ENCODE results near the gene FJX1.

Gene FJX1

GRCh38 chr11:35623621-35624168, 5.4 kb downstream of the FJX1 start:
- H3K27me3 ChIP-seq (ENCODE audit: control insufficient read depth, insufficient read depth, low read length): peaks cover 28% of the 10 kb centered on the region
- no peaks in the 10 kb centered on the region for H3K4me1 ChIP-seq (ENCODE audit: control insufficient read depth, insufficient read depth, low read length)
- H3K9ac ChIP-seq (ENCODE audit: low read depth, low read length): no peak overlapping the region
- H3K36me3 ChIP-seq (ENCODE audit: control insufficient read depth, insufficient read depth, low read length): no peaks in the 10 kb centered on the region
- no peaks in the 10 kb centered on the region for H3K9me3 ChIP-seq (ENCODE audit: control insufficient read depth, insufficient read depth, low read length)
- H3K4me3 ChIP-seq (ENCODE audit: low read depth, low read length): no peak overlapping the region

- H3K36me3 ChIP-seq (ENCODE audit: control insufficient read depth, insufficient read depth, low read length): no peaks in the 10 kb centered on the region
- H3K4me3 ChIP-seq (ENCODE audit: low read depth, low read length): no peak overlapping the region
- H3K27me3 ChIP-seq (ENCODE audit: control insufficient read depth, insufficient read depth, low read length): peaks cover 25% of the 10 kb centered on the region
- no peaks in the 10 kb centered on the region for H3K4me1 ChIP-seq (ENCODE audit: control insufficient read depth, insufficient read depth, low read length)
- no peaks in the 10 kb centered on the region for H3K9me3 ChIP-seq (ENCODE audit: control insufficient read depth, insufficient read depth, low read length)
- no peak overlapping the region for H3K9ac ChIP-seq (ENCODE audit: low read depth, low read length)
These were observed 6.1 kb downstream of the FJX1 start for GRCh38 chr11:35624316-35624715.

DNA sequence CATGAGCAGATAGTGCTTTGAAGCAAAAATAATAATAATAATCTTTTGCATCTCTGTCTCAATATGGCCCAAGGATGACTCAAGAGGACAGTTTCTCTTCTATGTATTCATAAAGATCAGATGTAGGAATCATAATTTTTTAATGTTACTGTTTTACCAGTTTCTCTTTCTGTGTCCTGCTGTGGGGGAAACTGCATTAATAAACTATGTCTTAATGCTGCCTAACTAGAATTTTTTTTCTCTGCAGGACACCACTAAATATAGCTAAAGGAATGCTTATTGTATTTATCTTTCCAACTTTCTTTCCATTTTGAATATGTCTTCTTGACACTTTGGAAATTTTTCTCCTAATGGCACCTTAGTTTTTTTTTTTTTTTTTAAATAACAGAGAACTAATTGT, 6.5 kb downstream of the FJX1 start:
- Histone ChIP-seq H3K9ac (ENCODE audit: low read depth, low read length) (no peak overlapping the region), H3K27me3 (ENCODE audit: control insufficient read depth, insufficient read depth, low read length) (peaks cover 21% of the 10 kb centered on the region), H3K4me1 (ENCODE audit: control insufficient read depth, insufficient read depth, low read length) (no peaks in the 10 kb centered on the region), H3K4me3 (ENCODE audit: low read depth, low read length) (no peak overlapping the region), H3K9me3 (ENCODE audit: control insufficient read depth, insufficient read depth, low read length) (no peaks in the 10 kb centered on the region), H3K36me3 (ENCODE audit: control insufficient read depth, insufficient read depth, low read length) (no peaks in the 10 kb centered on the region)

DNA sequence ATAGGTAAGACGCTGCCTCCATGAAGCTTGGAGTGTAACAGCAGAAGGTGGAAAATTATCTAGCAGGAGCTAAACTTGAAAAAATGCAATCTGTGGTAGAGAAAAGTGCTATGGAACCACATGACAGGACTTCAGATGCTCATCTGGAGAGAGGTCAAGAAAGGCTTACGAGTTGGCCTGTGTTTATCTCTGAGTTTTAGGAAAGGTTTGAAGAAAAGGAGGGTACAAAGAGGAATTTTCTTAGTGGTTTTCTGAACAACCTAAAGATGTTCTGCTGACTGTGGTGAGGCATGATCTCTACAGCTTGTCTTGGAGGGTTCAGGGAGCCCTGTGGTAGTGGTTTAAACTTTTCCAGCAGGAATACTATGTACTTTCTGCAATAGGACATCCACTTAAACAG, 8.2 kb downstream of the FJX1 start:
- no peaks in the 10 kb centered on the region for H3K9me3 ChIP-seq (ENCODE audit: control insufficient read depth, insufficient read depth, low read length)
- no peaks in the 10 kb centered on the region for H3K36me3 ChIP-seq (ENCODE audit: control insufficient read depth, insufficient read depth, low read length)
- no peak overlapping the region for H3K9ac ChIP-seq (ENCODE audit: low read depth, low read length)
- H3K4me1 ChIP-seq (ENCODE audit: control insufficient read depth, insufficient read depth, low read length): no peaks in the 10 kb centered on the region
- peaks cover 4% of the 10 kb centered on the region for H3K27me3 ChIP-seq (ENCODE audit: control insufficient read depth, insufficient read depth, low read length)
- no peak overlapping the region for H3K4me3 ChIP-seq (ENCODE audit: low read depth, low read length)

DNA sequence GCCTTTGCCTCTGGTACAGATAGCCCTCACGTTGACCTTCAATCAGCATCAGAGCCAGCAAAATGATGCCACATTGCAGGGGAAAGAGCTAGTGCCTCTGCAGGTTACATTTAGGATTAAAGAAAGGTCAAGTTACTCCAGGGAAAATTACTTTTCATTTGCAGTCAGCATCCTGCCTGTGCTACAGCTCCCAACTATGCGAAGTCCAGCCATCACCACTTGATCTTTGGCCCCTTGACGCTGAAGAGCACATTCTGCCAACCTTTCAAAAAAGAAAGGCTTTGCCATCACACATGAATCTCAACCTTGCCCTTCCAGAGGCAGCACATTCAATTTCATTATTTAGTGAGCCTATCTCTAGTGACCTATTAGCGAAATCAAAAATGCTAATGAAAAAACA, 11.3 kb downstream of the FJX1 start:
- Histone ChIP-seq H3K27me3 (ENCODE audit: control insufficient read depth, insufficient read depth, low read length) (no peaks in the 10 kb centered on the region), H3K4me3 (ENCODE audit: low read depth, low read length) (no peak overlapping the region), H3K36me3 (ENCODE audit: control insufficient read depth, insufficient read depth, low read length) (no peaks in the 10 kb centered on the region), H3K4me1 (ENCODE audit: control insufficient read depth, insufficient read depth, low read length) (no peaks in the 10 kb centered on the region), H3K9me3 (ENCODE audit: control insufficient read depth, insufficient read depth, low read length) (no peaks in the 10 kb centered on the region), H3K9ac (ENCODE audit: low read depth, low read length) (no peak overlapping the region)

DNA sequence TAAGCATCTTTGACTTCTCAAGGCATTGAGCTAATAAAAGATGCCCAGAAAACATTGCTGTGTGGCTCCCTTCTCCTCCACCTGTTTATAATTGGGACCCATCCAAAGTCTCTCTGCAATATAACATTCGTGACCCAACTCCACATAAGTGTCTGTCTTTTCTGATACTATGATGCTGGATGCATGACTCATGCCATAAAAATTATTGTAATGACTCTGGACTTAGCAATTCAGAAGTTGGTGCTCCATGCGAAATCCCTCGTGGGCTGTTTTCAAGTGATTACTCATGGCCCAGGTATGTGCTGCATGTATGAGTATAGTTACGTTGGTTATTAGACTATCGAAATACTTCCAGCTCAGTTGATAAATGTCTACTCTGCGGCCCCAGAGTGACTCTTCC, 11.7 kb downstream of the FJX1 start:
- Histone ChIP-seq H3K9me3 (ENCODE audit: control insufficient read depth, insufficient read depth, low read length) (no peaks in the 10 kb centered on the region), H3K9ac (ENCODE audit: low read depth, low read length) (no peak overlapping the region), H3K4me3 (ENCODE audit: low read depth, low read length) (no peak overlapping the region), H3K36me3 (ENCODE audit: control insufficient read depth, insufficient read depth, low read length) (no peaks in the 10 kb centered on the region), H3K27me3 (ENCODE audit: control insufficient read depth, insufficient read depth, low read length) (no peaks in the 10 kb centered on the region), H3K4me1 (ENCODE audit: control insufficient read depth, insufficient read depth, low read length) (no peaks in the 10 kb centered on the region)

DNA sequence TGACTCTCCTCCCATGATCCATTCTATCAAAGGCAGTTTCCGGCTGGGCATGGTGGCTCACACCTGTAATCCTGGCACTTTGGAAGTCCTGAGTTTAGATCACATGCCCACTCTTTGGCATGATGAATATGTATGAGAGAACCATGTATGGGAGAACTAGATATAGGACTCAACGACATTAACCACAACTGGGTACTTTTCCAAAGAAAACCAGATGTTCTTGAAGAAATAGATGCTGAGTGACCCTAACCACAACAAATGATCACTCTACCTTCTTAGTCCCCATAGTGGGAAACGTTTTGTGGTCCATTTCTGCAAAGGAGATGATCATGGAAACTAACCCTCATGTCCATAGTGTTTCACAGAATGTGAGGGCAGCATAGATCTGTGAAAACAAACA, 13.6 kb downstream of the FJX1 start:
- no peaks in the 10 kb centered on the region for H3K9me3 ChIP-seq (ENCODE audit: control insufficient read depth, insufficient read depth, low read length)
- no peaks in the 10 kb centered on the region for H3K4me1 ChIP-seq (ENCODE audit: control insufficient read depth, insufficient read depth, low read length)
- H3K27me3 ChIP-seq (ENCODE audit: control insufficient read depth, insufficient read depth, low read length): no peaks in the 10 kb centered on the region
- no peaks in the 10 kb centered on the region for H3K36me3 ChIP-seq (ENCODE audit: control insufficient read depth, insufficient read depth, low read length)
- H3K4me3 ChIP-seq (ENCODE audit: low read depth, low read length): no peak overlapping the region
- no peak overlapping the region for H3K9ac ChIP-seq (ENCODE audit: low read depth, low read length)

DNA sequence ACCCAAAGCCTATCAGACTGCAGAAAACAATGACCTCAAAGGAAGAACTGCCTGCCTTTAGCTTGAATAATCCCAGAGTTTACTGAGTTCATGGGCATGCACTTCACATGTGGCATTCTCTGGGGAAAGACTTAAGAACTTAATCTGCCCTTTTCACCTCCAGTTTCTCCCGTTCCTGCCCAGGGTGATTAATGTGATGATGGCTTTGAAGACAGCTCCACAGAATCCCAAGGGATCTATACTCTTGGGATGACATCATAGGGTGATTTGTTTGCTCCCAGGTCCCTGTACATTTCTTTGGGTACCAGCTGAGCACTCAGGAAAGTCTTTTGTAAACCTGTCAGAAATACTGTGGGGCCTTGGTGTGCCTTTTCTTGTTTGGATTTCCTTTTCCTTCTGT, 14.0 kb downstream of the FJX1 start:
- Histone ChIP-seq H3K4me3 (ENCODE audit: low read depth, low read length) (no peak overlapping the region), H3K9me3 (ENCODE audit: control insufficient read depth, insufficient read depth, low read length) (no peaks in the 10 kb centered on the region), H3K36me3 (ENCODE audit: control insufficient read depth, insufficient read depth, low read length) (no peaks in the 10 kb centered on the region), H3K4me1 (ENCODE audit: control insufficient read depth, insufficient read depth, low read length) (no peaks in the 10 kb centered on the region), H3K27me3 (ENCODE audit: control insufficient read depth, insufficient read depth, low read length) (no peaks in the 10 kb centered on the region), H3K9ac (ENCODE audit: low read depth, low read length) (no peak overlapping the region)

GRCh38 chr11:35633827-35634423, 15.7 kb downstream of the FJX1 start:
- Histone ChIP-seq H3K9ac (ENCODE audit: low read depth, low read length) (no peak overlapping the region), H3K4me3 (ENCODE audit: low read depth, low read length) (no peak overlapping the region), H3K4me1 (ENCODE audit: control insufficient read depth, insufficient read depth, low read length) (no peaks in the 10 kb centered on the region), H3K36me3 (ENCODE audit: control insufficient read depth, insufficient read depth, low read length) (no peaks in the 10 kb centered on the region), H3K9me3 (ENCODE audit: control insufficient read depth, insufficient read depth, low read length) (no peaks in the 10 kb centered on the region), H3K27me3 (ENCODE audit: control insufficient read depth, insufficient read depth, low read length) (no peaks in the 10 kb centered on the region)

DNA sequence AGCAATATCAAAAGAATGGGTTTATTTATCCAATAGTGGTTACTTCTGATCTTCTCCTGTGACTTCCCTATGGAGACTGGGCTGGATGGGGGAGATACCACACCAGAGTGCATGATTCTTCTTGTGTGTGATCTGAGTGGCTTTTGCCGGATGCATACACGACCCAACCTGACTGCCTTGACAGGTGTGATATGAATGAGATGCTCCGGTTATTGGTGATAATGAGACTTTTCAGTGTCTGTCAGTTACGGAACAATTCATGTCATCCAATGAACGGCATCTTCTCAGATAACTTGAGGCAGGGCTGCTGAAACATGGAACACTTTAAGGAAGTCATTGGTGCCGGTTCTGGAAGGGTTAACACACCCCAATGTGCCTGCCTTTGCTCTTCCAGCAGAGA, 17.7 kb downstream of the FJX1 start:
- no peaks in the 10 kb centered on the region for H3K9me3 ChIP-seq (ENCODE audit: control insufficient read depth, insufficient read depth, low read length)
- H3K4me3 ChIP-seq (ENCODE audit: low read depth, low read length): no peak overlapping the region
- H3K27me3 ChIP-seq (ENCODE audit: control insufficient read depth, insufficient read depth, low read length): no peaks in the 10 kb centered on the region
- no peak overlapping the region for H3K9ac ChIP-seq (ENCODE audit: low read depth, low read length)
- no peaks in the 10 kb centered on the region for H3K36me3 ChIP-seq (ENCODE audit: control insufficient read depth, insufficient read depth, low read length)
- H3K4me1 ChIP-seq (ENCODE audit: control insufficient read depth, insufficient read depth, low read length): peaks cover 4% of the 10 kb centered on the region

DNA sequence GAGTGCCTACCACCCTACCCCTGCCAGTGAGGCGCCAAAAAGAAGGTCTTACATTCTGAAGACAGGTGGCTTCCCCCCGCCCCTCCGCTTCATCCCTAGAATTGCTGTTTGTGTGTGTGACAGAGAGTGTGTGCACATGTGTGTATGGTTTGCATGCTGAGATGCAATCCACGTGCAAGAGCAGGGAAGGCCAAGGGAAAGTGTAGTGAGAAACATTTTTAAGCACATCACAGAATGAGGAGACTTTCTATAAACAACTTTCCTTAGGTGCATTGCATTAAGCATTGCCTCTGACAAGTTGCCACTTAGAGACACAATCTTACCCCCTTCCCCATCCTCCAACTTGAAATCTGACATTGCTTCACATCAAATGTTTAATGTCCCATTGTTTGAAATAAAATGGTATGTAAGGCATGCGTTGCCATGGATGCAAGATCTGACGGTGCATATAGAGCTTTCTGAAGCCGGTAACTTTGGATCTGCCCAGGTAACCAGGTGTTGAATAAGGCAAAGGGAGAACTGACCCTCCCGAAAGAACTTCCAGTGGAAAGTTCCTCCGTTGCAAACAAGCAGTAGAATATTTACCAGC, 21.4 kb downstream of the FJX1 start:
- H3K27me3 ChIP-seq (ENCODE audit: control insufficient read depth, insufficient read depth, low read length): no peaks in the 10 kb centered on the region
- H3K36me3 ChIP-seq (ENCODE audit: control insufficient read depth, insufficient read depth, low read length): no peaks in the 10 kb centered on the region
- H3K9ac ChIP-seq (ENCODE audit: low read depth, low read length): no peak overlapping the region
- no peaks in the 10 kb centered on the region for H3K9me3 ChIP-seq (ENCODE audit: control insufficient read depth, insufficient read depth, low read length)
- no peak overlapping the region for H3K4me3 ChIP-seq (ENCODE audit: low read depth, low read length)
- H3K4me1 ChIP-seq (ENCODE audit: control insufficient read depth, insufficient read depth, low read length): peaks cover 4% of the 10 kb centered on the region

DNA sequence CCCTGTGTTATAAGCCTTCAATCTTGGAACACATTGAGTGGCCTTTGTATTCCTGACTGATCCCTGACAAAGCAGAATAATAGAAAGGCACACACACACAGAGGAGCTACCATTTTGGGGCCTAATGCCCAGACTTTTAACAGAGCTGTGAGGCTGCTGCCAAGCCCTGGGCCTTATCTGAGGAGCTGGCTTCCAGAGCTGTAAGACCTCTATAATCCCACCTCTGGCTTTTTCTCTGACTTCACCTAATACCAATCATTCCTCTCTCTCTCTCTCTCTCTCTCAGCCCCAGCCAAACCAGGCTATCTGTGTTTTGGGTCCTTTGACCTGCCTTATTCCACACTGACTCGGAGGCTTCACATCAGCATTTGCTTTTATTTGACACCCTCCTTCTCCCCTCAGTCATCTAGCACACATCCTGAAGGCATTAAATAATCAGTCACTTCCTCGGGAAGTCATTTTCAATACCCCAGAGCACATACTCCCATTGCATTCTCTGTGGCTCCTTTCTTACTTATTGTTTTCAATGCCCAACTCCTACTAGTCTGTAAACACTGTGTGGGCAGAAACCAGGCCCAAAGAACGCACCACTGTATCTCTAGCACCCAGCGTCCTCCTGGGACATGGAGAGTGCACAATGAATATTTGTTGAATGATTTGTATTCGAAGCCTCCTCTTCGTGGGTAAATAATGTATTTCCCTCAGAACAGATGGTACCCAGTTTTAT, 23.1 kb downstream of the FJX1 start:
- H3K36me3 ChIP-seq (ENCODE audit: control insufficient read depth, insufficient read depth, low read length): no peaks in the 10 kb centered on the region

More for the DNA sequence above, 23.1 kb downstream of the FJX1 start:
- H3K9ac ChIP-seq (ENCODE audit: low read depth, low read length): no peak overlapping the region
- H3K4me3 ChIP-seq (ENCODE audit: low read depth, low read length): no peak overlapping the region
- no peaks in the 10 kb centered on the region for H3K27me3 ChIP-seq (ENCODE audit: control insufficient read depth, insufficient read depth, low read length)
- H3K4me1 ChIP-seq (ENCODE audit: control insufficient read depth, insufficient read depth, low read length): peaks cover 4% of the 10 kb centered on the region
- H3K9me3 ChIP-seq (ENCODE audit: control insufficient read depth, insufficient read depth, low read length): no peaks in the 10 kb centered on the region
